AG08395 (cell line): ENCODE data around the gene LSM10.

Experiments
- DNase-seq: peaks from one replicate; pipeline ENCODE4 v3.0.0; 2012; ENCODE audit warnings: mixed read lengths, low spot score

The LSM10 gene

DNA sequence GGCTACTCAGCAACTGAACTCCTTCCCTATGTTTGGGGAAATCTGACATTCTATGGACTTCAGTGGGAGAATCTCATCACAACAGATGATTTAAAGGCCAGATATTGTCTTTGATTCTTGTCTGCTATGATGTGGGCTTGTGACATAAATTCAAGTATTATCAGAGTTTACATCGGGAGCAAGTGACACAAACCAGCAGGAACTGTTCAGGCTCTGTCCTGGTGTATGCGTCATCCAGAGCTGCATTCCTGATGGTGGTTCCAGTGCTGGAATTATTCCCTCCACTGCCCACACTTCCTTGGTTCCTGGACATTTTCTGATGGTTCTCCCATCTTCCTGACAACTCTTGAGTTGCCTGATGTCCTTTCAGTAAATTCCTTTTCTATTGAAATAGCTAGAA, 10.8 kb upstream of the LSM10 start:
- peak; percentile 59 for DNase-seq

DNA sequence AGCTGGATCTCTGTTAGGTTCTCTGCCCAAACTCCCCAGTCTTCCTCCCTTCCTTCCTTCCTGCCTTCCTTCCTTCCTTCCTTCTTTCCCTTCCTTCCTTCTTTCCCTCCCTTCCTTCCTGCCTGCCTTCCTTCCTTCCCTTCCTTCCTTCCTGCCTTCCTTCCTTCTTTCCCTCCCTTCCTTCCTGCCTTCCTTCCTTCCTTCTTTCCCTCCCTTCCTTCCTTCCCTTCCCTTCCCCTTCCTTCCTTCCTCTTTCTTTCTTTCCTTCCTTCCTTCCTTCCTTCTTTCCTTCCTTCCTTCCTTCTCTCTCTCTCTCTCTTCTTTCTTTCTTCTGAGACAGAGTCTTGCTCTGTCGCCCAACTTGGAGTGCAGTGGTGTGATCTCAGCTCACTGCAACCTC, 8.7 kb upstream of the LSM10 start:
- DNase-seq: no peak

DNA sequence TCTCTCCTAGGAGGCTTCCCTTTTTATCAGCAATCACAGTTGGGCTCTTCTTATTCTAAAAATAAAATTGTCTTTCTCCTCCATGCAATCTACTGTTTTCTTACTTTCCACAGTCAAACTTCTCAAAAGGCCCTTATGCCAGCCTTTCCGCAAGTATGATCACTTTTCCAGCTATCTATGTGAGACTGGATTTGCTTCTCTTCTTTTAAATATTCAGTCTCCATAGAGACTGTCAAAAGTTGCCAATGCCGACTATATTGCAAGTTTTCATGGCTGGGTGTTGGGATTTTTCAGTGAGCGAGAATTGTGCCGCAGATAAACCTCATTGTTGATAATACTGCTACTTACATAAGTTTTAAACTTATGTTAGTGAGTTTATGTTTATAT, 4.8 kb upstream of the LSM10 start:
- no peak for DNase-seq

DNA sequence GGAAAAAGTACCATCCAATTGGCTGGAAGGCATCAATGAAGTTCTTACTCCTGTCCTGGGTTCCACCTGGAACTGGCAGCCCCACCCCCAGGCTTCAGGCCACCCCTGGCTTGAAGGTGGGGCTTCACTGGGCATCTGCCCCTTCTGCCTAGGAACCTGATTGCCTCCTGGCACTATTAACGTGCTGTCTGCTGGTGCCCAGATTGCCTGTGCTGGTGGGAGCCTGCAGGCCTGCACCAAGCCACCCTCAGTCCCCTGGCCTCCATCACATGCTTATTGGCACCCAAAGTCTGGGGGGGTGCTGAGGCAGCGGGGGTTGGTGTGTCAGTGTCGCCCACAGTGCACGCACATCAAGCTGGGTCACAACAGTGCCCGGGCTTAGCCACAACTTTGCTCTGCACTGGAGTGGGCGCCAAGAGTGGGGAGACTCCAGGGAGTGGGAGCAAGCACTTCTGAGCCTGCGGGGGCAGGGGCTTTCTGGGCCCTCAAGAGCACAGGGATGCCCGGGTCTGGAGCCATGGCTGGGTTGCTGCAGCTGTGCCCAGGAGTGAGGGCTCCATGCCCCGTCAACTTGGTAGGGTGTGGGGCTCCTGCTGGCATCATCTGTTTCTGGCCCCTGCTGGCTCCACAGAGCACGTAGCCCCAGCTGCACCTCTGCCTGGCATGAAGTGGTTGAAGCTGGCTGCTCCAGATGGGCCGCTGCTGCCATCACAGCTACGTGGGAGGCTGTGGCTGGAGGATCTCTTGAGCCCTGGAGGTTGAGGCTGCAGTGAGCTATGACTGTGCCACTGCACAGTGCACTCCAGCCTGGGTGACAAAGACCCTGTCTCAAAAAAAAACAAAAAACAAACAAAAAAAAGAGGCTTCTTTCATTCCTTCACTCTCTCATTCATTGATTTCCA, 4.1 kb upstream of the LSM10 start:
- no peak for DNase-seq

DNA sequence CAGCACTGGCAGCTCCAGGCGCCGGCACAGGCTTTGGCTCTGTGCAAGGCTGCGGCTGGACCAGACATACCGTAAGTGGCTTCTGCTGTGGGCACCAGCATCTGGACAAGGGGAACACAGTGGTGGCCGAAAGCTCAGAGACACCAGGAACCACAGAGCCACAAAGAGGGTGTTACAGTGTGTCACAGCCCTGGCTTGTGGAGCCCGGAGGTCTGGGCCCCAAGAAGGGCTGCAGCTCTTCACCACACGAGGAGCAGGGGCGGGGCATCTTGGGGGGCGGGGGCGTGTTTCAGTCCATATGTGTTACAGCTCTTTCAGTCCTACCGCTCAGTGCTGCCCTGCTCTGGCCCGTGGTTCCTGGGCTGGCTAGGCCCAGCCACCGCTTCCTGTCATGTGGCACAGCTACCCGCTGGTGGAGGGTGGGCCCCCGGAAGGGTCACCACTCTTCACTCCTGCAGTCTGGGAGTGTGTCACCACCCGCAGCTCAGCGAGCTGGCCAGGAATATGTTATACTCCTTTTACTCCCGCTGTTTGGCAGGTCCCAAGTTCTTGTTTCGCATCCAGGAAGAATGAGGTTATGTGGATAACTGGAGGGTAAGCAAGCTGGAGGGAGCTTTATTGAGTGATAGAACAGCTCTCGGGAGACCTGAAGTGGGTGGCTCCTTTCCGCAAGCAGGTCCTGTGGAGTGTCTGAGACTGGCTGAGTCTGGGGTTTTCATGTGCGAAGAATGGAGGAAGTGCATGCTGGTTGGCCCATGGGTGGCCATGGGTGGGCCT, 3.3 kb upstream of the LSM10 start:
- peak; percentile 91 for DNase-seq

DNA sequence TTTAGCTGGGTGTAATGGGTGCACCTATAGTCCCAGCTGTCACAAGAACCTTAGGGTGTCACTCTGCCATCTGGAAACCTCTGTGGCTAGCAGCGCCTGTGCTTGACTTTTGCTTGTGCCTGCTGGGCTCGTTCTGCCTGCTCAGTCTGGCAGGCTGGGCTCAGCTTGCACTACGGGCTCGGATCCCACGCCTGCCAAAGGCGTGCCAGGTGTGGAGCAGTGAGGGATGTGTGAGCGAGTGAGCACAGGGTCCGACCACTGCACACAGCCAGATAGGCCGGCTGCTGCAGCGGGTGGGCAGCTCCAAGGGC, 2.8 kb upstream of the LSM10 start:
- DNase-seq: no peak

DNA sequence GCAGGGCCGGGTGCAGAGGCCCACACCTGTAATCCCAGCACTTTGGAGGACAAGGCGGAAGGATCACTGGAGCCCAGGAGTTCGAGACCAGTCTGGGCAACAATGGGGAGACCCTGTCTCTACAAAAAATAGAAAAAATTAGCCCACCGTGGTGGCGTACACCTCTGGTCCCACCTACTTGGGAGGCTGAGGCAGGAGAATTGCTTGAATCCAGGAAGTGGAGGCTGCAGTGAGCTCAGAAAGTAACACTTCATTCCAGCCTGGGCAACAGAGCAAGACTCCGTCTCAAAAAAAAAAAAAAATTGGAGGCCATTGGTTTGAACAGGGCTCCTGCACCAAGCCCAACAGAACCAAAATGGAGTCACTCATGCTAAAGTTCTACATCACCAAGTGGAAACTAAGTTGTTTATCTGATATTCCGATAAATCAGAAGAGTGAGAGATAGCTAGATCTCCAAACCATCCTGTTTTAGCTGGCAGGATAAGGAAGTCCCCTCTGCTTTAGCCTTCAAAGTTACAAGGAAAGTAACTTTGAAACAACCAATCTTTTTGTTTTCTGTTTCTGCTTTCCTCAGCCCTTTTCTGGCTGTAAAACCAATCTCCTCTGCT, 766 bp upstream of the LSM10 start:
- DNase-seq: no peak

DNA sequence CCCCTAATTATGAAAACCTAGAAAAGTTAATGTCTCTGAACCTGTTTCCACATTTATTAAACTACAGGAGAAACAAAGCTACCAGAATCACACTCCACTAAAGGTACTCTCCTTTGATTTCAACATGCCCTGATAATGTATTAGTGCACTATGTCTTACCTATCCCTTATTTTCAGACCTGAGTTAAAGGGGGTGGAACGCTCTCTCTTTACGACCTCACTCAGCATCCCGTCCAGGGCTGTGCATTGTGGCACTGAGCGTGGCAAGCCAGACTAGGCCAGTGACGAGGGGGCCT, 678 bp downstream of the LSM10 start:
- DNase-seq: no peak

DNA sequence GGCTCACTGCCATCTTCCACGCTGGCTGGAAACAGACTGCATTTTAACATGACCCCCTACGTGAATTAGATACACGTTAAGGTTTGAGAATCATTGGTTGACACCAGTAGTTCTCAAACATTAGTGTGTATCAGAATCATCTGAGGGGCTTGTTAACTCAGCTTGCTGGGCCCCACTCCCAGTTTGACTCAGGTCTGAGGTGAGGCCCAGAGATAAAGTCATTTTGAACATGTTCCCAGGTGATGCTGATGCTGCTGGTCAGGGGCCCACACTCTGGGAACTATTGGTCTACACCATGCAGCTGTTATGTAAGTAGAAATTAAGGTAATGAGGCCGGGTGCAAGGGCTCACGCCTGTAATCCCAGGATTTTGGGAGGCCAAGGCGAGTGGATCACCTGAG, 1.3 kb downstream of the LSM10 start:
- no peak for DNase-seq

DNA sequence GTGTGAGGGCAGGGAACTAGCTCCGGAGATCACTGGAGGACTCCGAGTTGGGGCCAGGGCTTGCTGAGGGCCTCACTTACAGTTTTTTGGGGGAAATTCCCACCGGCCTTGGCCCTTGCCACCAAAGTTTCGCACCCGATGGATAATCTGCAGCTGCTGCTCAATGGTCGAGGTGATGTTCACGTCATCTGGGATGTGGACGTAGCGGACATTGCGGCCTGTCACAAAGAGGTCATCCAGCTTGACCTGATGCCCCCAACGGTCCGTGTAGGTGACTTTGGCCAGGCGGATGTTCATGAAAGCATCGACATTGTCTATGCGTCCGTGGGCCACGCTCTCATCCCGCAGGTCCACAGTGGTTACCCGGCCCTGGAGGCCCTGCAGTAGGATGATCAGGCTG, 4.0 kb downstream of the LSM10 start:
- no peak for DNase-seq

DNA sequence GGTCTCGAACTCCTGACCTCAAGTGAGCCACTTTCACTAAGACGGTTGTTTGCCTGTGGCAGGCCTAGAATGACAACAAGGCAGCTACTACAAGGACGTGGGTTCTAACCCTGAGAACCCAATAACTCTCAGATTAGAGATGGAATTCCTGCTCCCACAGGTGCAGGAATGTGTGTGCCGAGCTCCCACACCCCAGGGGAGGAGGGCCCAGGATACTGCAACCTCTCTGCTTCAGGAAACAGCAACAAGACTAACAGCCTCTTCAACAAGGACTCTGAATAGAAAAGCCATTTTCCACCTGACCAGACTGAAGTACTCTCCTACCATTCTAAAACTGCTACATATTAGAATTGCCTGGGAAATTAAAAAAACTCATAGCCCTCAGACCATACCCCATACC, 4.9 kb downstream of the LSM10 start:
- no peak for DNase-seq

DNA sequence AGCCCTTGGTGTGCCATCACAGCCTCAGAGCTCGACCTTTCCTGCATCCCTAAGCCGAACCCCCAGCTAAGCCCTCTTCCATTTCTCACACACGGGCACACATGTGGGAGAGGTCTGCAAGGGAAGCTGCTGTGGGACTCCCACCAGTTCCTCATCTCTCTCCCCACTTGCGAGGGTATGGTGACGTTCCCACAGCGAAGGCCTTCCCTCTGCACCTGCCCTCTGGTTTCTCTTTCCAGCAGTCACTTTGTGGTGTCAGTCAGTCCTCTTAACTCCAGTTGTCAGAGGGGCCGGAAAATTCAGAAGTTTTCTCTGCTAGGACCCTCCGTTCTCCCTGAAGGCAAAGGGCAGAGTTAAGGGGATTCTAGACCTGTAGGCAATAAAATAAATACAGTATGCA, 6.4 kb downstream of the LSM10 start:
- DNase-seq: no peak

DNA sequence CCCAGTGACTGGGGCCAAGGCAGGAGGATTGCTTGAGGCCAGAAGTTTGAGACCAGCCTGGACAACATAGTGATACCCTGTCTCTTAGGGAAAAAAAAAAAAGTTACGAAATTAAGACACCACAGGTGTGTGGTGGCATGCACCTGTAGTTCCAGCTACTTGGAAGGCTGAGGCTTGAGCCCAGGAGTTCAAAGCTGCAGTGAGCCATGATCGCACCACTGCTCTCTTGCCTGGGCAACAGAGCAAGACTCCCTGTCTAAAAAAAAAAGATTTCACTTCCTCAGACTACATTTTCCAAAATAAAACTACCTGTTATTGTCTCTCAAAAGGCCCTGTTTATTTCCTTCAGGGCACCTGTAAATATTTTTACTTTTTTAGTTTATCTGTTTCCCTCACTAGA, 7.3 kb downstream of the LSM10 start:
- DNase-seq: no peak

DNA sequence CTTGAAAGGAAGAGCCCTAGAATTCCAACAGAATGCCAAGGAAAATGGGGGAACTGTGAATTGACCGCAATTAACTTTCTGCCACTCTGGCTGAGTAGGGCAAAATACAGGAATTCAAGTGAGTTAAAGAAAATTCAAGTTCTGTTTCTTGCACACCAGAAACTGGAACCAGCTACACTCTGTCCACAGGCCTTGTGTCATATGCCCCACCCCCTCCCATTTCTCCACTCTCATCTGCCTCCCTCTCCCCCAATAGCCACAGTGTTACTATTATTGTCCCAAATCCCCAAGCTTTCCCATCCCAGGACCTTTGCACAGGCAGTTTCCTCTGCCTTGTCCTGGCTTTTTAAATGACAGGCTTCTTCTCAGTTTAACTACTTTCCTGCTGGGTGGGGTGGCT, 7.7 kb downstream of the LSM10 start:
- no peak for DNase-seq

DNA sequence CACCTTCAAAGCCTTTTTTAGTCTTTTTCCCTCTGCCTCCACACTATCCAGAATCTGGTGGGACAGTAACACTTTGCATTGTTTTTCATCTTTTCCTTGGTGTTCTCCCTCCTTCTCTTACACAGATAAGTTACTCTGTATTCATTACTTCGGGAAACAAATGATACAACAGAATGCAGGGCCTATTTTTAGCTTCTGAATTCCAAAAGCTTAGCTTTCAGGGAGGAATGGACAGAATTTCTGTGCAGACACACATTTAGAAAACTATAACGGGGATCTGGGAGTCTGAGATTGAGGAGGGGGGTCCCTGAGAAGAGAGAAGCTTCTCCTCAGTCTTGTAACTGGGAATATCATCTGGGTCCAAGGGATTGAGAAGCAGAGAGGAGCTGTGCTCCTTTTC, 8.4 kb downstream of the LSM10 start:
- no peak for DNase-seq

DNA sequence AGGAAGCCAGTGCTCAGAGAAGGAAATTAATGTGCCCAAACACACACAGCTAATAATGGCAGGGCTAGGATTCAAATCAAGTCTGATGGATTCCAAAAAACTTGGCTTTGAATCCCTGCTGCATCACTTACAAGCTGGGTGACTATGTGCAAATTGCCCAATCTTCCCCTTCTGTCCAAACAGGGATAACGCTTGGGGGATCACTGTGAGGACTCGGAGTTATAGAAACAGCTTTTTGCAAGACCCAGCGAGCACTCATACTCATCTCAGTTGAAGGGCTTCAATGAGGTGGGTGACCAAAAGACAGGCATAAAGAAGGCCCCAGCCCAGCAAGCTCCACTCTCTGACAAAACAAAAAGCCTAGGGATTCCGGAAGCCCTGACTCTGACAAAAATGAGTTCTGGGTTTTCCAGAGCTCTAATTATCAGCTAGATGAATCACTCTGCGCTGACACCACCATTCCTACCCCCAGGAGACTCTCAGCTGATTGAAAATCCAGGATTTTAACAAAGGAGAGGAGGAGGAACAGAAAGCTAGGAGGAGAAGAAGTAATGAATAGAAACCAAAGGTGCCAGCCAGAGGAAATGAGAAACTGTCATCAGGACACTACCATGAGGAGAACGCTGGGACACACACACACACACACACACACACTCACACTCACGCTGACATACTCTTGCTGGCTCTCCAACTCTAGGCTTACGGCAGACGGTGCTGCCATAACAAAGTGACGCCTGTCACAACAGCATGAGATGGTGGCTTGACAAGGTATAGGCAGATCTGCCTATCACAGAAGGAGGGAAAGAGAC, 10.4 kb downstream of the LSM10 start:
- peak; percentile 66 for DNase-seq

DNA sequence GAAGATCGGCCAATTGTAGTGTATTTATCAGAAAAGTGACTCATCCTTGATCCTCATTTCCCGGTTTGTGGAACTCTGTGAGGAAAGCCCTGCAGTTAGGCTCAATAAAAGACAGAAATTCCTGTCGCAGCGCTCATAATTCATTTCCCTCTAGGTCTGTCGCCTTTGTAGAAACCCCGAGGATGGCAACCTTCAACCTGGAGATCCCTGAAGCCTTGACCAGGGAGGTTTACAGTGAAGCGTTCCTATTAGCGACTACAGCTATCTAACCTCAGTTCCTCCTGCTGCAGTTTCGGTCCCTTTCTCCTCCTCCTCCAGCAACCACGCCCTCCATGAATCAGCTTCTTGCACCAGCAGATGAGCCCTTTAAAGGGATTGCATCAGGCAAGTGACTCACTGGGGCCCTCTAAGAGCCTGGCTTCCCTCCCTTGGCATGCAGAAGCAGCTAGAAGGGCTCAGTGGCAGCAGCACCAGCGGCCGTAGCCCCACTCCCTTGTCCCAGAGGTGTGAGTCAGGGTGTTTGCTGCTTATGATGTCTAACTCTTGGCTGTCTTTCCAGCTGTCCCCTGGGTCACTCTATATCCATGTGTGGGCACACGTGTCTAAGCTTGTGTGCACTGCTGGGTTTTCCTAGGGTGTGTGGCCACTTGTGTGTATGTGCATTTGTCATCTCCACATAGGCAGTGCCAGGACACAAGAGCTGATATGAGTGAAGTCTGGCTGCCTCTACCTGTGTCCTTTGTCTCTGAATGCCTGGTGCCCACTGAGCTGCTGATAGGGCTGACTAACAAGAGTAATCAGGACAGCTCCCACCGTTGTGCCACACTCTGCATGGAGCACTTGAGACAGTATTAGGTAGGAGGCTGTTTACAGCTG, 11.2 kb downstream of the LSM10 start:
- DNase-seq: peak; percentile 98

DNA sequence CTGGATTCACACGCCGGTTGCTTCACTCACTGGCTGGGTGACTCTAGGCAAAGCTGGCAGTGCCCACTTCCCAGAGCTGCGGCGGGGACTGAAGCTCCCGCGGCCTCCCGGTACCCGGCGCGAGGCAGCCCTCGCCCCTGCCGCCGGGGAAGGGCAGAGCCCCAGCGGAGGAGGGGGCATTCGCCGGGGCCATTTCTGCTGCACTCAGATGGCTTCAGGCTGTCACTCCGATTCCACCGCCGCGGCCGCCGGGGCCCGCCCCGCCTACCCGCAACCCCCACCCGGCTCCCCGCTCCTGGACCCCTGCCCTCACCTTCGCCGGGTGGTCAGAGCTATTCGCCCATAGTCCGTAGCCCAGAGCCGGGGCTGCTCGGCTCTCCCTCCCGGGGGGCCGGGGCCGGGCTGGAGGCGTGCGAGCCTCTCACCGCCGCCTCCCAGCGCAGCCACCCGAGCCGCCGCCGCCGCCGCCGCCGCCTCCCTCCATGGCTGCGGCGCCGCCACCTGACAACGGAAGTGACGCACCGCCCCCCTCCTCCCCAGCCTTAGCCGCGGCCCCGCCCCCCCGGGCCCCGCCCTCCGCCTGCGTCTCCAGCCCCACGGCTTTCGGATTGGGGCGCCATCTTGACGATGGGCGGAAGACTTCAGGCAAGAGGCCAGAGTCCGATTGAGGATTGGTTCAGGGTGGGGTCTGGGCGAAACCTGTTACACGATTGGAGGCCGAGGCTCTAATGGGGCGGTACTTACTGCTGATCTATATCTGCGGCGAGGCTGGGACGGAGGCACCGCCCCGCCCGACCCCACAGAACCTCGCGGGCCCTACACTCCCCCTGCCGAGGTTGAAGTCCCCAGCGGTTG, 12.1 kb downstream of the LSM10 start, which contains the start of gene STK40:
TSS of gene STK40 (minus strand) at position 515 of the 855 bp plus-strand sequence. CDS start 24,592 bp downstream, outside the sequence.
- DNase-seq: peak; percentile 96

DNA sequence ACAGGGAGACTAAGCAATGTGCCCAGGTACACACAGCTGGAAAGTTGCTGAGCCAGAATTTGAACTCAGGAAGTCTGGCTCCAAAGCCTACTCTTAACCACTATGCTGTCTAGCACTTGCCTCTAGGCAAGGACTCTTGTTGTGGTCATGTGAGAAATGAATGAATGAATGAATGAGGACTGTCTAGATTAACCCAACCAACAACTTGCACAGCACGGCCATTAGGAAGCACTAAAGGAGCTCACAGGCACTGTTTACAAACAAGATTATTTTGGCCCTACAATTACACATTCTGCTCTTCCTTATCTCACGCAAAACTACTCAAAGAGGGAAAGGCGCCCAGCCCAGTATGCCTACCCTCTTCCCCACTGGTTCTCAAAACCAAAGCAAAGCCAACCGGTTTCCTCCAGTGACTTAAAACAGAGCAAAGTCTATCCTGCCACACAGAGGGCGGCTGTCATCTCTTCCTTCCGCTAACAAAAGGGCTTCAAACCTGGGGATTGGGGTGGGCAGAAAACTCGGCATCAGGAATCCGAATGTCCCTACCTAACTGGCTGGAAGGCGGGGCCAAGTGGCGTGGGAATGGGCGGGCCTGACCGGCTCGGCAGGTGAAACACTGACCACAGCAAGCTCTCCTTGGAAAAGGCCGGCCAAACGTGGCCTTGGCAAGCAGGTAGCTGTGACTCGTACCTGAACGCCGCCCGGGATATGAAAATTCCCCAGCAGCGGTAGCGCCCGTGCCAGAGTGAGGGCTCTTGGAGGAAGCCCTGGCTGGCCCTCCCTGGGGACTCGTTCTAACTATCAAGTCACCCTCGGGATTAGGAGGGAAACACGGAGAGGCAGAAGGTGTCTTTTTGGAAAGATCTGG, 12.9 kb downstream of the LSM10 start:
- no peak for DNase-seq
